HG03103 (cell line): ENCODE data around the gene CNPY1.
A peak's percentile ranks its signal among the peaks of the same experiment; 100 is the strongest.

Source experiments
- ATAC-seq: cut with Tn5 transposase; IDR thresholded peaks from one replicate; pipeline ENCODE4 v1.9.1; 2021; ENCODE audit warnings: low read depth; ENCODE audit not compliant: unreplicated experiment

The CNPY1 gene

DNA sequence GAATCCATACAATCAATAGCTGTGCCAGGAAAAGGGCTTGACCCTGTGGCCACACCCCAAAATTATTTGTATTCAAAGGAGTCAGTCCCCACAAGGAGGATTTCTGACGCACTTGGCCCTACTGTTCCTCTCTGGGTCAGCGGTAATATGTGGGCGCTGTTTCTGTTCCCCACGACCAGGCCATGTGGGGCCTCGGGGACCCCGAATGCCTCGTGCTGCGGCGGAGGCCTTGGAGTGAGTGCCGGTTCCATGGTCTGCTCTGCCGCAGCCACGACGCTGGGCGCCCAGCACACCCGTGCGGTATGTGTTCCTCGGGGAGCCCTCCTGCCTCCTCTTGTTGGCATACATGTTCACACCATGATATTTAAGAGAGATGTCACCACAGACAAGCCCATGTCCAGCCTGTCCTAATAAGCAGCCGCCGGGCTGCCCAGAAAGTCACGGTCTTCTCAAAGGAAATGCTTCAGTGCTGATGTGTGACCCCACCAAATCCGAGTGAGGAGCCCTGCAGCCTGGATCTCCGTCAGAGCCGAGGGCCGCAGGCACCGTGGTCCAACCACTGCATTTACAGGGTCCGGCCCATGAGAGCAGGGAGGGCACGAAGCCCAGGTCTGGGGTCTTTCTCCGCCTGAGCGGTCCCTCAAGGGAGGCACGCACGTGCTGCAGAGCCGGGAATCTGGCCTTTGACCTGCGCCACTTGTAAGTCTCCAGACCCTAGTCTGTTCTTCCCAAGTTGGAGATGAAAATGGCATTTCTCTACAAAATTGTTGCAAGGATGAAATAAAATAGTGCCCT lies 52.4 kb downstream of the CNPY1 start:
- ATAC-seq = no peak

DNA sequence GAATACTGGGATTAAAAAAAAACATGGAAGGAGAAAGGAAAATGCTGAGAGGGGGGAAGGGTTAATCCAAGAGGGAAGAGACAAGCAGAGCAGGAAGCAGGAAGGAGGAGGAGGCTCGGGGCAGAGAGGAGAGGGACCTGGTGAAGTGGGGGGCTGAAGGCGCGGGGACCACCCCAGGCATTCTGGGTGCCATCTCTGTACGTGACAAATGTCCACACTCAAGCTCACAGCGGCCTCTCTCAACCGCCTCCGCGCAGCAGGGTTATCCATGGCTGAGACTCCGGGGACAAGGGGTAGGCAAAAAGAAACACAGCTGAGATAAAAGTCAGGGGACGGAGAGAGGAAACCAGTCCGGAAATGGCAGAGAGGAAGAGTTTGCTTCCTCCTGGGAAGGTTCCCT lies 54.5 kb downstream of the CNPY1 start:
- no peak for ATAC-seq

DNA sequence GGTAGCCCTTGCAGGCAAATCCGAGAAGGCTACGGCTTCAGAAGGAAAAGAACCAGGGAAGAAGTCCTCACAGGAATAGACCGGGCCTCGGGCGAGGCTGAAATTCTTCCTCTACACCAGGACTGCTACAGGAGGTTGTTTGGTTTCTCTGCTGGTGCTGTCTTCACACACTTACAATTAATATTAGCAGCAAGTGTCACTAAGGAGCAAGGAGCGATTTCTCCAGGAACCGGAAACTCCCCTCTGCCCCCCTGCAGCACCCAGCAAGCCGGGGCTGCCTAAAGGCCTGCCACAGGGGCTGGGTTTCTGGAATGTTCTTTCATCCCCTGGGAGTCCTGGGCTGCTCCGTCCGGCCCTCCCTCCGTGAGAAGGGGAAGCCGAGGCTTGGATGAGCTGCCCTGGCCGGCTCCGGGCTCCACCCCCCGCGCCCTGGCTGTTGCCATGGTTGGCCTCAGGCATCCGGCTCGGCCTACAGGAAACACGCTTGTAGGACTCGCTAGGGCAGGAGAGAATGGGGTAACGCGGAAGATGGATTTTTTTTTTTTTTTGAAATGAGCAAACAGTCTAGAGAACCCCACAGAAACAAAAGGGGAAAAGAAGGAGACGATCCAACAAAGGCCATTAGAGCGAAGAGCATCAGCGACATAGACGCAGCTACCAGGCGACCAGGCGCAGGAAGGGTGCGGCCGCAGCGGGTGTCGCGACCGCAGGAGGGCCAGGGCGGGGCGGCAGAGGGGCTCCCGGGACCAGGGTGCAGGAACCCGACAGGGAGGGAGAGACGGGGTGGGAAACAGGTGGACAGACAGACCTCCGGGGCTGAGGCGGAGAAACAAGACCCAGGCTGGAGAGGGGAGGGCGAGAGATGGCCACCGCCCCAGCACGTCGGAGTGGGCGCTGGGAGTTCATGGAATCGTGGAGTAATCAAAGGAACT lies 55.4 kb downstream of the CNPY1 start:
- ATAC-seq = peak; percentile 90

DNA sequence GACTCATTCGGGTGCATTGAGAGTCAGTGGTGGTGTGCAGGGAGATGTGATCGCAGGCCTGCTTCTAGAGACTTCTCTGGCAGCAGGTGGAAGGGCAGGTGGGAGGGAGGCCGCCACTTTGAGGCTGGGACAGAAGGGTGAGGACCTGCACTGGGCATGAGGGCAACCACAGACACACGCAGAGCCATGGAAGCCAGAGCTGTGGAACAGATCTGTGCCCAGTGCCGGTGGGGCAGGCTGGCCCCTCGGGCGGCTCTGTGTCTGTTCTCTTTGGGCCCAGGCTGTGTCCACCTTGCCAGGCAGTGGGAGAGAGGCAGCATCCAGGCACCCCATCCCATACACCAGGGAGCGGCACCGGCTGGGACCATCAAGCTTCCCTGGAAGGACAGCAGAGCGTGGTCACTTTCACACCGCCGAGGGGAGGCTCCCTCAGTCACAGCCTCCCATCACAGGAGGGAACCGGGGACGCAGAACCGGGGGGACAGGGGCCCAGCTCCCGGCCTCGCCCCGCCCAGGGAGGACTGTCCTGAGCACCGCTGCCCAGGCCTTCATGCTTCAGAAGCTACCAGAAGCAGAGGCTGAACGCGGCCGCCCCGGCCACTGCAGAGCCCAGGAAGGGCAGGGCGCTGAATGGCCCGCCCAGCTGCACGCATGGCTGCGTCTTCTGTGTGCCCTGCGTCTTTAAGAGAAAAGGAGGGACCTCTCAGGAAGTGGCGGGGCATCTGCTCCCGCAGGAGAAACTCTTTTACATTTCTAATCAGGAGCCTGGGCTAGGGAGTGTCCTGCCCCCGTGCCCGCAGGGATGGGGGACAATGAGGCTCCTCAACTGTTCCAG lies 56.3 kb downstream of the CNPY1 start:
- ATAC-seq = no peak

DNA sequence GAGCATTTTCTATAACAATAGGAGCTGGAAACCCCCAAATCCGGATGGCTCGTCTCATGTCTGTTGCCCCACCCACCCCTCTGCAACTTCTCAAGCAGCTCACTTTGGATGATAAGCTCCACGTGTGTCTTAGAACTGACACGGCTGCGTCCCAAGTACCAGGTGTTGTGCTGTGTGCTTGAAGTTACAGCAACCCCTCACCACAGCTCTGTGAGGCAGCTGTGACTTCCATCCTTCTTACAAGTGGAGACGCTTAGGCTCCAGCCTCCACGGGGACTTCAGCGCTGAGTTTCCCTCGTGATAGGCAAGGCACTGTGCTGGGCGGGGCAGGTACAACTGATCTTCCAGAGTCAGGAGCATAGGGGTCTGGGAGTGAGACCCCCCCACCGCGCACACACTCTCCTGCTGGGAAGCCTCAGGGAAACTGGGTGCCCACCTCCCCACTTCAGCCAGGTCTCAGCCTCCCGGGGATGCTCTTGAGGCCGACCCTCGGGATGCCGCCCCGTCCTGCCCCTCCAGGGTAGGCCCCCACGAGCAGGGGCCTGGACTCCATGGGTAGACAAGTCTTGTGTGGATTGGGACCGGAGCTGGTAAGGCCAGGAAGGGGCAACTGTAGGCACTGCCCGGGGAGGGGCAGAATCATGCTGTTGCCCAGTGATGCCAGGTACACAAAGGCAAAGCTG lies 57.1 kb downstream of the CNPY1 start:
- ATAC-seq = no peak

DNA sequence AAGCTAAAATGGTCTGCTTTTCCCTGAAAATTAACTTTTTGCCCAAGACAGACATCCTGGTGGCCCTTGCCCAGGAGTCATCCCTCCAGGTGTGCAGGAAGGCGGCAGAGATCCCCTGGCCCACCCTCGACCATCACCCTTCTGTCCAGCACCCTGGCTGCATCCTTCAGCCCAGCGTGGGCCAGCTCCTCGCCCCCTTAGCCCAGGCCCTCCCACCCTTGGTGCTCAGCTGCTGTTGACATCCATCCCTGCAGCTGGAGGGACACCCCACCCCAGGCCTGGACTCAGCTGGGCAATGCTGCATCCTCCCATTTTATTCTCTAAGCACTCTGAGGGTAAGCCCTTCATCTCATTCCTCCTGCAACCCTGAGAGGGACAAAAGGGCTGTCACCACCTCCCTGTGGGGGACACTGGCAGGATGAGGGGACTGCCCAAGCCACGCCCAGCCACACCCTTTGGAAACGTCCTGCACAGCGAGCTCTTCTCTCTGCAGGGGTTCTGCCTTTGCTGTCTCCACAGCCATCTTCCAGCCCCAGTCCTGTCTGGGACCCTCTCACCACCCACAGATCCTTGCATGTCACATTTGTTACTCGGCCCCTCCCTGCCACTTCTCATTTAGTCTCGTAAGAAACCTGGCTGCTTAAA lies 57.8 kb downstream of the CNPY1 start:
- no peak for ATAC-seq

DNA sequence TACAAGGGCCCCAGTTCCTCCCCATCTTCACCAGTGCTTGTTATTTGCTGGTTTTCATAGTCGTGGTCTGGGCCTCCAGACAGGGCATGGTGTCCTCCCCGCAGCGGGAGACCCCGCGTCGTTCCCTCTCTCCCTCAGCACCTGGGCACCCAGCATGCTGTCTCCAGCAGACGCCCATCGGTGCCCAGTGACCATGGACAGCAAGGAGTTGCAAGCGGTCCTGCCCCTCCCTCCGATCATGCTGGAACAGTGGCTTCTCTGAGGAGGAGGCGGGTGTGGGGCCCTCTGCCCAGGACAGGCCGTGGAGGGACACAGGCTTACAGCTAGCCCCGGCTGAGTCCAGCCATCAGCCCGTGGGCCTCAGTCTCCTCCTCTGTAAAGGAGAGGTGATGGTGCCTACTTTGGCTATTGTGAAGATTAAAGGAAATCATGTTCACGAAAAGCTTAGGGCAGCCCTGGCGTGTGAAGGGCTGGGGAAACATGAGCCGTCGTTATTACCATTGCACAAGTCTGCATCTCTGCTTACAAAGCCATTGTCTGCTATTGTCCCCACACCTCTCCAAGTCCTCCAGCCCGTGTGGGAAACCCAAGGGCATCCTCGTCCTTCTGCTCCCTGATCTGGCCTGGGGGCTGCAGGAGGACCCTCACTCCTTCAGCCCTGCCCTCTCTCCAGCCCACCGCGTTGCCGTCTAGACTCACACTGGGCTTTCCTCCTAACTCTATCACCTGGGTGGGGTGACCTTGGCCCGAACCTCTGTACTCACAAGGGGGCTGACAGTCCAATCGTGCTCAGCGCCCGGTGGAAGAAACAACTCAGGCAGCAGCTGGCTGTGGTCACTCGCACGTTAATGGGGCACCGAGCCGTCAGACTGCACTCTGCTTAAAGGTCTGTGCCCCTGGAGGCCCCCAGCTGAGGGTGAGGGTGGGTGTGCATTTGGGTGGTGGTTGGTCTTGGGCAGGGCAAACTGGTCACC lies 58.6 kb downstream of the CNPY1 start:
- no peak for ATAC-seq

DNA sequence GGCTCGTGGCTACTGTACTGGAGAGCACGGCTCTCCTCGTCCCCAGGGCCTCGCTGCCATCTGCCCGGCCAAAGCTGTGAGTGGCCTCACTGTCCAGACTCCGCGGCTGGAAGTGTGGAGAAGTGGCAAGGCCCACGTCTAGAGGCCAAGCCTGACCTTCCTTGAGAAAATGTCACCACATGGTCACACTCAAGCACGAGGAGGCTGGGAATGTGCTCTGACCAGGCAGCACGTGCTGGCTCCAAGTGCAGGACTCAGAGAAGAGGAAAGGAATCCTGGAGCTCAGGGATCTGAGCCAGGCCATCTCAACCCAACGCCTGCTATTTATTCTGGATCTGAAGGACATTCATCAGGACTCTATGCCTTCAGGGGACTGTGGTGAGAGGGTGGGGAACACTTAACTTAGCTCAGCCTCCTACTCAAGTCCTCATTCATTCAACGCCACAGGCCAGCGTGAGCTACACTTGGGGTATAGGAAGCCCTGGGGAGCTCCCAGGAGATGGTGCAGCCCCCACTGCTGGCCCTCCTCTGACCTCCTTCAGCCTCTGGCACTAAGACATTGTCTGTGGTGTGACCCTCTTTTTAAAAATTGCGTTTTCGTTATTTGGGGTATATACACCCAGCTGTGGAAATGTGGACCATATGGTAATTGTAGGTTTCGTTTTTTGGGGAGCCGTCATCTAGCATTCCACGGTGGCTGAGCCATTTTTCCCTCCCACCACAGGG lies 59.4 kb downstream of the CNPY1 start:
- no peak for ATAC-seq

DNA sequence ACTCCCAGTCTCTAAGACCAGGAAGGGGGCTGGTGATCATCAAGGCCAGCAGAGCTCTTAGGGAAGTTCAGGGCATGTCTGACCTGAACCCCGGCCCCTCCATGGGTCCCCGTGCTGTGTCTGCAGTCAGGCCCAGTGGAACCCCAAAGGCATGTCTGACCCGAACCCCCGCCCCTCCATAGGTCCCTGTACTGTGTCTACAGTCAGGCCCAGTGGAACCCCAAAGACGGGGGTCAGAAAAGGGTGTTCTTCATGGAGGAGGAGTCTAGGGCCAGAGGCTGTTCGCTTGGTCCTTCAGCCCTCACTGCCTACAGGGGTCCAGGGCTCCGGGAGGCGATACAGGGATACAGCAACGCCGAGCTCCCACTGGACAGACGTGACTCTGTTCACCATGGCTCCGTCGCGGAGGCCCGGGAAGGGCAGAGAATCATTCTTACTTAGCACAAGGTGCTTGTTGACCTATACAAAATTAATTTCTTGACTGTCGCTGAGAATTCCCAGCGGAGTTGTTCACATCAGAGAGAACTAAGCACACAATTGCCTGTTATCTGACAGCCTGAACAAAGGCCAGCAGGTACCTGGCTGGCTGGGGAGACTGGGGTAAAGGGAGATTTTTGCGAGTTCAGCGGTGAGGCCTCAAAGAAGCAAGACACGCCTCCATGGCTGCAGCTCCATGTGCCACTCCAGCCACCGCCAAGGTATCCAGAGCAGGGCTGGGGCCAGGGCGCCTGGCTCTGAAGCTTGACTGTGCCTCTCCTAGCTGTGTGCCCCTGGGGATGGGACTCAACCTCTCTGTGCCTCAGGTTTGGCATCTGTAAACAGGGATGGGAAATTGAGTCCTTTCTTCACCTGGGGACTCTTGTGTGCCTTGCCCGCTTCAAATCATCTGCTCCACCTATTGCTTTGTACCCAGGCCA lies 61.6 kb downstream of the CNPY1 start:
- no peak for ATAC-seq

DNA sequence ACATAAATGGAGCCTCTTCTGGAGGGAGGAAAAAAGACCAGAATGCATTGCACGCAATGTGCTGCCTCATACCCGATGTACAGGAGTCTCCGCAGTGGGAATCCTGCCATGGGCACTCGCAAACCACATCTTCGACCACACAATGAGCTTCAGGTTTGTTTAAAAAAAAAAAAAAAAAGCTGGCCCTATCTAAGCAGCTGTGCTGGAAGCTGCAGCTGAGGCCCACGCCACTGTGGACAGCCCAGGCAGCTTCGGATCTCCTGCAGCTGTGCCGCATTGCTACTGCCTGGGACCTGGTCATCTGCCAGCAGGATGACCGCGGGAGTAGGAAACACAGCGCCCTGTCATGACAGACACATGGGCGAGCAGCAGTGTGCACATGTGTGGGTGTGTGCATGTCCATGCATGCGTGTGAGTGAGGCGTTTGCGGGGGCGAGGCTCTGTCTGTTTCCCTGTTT lies 62.5 kb downstream of the CNPY1 start:
- no peak for ATAC-seq

DNA sequence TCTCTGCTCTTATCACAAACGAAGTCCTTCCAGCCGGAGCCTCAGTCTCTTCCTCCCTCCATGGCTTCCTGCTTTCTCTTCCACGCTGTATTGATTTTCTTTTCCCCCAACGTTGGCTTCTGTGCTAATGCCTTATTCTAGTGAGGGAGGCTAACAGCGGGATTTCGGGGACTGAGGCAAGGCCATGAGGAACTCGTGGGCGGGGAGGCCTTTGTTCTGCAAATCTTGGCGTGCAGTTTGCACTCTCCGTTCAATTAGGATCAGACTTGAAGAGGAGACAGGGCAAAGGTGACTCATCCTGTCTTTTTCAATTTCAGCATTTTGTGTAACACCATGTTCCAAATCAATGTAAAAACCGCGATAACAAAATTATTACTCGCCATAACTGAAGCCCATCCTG lies 63.1 kb downstream of the CNPY1 start:
- ATAC-seq = no peak

DNA sequence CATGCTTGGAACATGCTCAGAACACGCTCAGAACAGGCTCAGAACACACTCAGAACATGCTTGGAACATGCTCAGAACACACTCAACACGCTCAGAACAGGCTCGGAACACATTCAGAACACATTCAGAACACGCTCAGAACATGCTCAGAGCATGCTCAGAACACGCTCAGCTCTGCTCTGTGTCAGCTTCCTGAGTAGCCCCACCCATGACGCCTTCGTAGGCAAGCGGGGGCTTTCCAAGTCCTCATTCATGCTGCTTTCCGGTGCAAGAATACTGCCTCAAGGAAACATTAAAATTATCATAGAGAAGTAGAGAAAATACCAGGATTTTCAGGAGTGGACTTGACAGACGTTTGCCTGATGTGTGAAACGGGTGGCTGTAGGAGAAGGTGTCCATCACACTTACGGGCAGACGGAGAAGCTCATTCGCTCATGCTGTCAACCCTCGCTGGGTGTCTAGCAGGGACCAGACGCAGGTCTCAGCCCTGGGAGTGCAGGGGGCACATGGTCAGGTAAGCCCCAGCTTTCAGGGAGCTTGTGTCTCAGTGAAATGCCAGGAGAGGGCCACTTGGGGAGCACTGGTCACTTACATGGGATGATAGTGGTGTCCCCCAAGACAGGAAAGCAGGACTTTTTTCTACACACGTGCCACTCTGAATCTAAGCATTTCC lies 63.7 kb downstream of the CNPY1 start:
- no peak for ATAC-seq

DNA sequence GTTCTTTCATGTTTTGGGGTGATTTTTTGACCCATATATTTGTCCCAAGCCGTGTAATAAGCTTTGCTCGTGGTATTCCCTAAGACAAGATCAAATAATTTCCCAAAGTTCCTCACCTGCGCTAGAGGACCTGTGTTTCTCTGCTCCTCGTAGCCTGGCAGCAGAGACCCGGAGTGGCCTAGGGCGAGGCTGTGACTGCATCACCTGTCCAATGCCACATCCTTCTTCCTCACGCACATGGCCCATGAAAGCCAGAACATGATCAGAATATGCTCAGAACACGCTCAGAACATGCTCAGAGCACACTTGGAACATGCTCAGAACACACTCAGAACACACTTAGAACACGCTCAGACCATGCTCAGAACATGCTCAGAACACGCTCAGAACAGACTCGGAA lies 64.6 kb downstream of the CNPY1 start:
- no peak for ATAC-seq

DNA sequence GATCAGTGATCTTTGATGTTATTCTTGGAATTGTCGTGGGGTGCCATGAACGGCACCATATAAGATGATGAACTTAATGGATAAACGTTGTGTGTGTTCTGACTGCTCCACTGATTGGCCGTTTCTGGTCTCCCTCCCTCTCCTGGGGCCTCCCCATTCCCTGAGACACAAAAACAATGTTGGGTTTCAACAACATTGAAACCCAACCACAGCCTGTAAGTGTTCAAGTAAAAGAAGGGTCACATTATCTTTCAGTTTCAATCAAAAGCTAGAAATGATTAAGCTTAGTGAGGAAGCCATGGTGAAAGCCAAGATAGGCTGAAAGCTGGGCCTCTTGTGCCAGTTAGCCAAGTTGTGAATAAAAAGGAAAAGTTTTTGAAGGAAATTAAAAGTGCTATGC lies 68.9 kb downstream of the CNPY1 start:
- ATAC-seq = peak; percentile 79

DNA sequence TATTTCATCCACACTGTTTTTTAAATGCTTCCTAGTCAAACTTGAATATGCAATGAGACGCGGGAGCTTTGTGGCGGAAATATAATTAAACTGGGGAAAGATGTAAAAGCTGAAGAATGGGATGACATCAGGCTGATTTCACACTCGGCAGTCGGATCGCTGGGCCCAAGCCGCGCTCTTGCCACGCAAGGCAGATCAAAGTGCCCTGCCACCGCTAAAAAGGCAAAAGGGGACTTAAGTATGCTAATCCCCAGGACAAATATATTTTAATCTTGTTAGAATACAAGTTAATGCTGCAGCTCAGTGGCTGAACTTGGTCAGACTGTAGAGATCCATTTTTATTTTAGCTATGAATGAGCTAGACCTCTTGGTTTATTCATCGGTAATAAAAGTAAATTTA lies 74.6 kb downstream of the CNPY1 start:
- ATAC-seq = no peak
